GM21825 (cell line): ENCODE data around the gene CYB5R2.
"Not testable (repeated sequence)": the region's sequence is repeated elsewhere in the genome, so short reads cannot be mapped to it uniquely, and the experiment has no call there.

ENCODE experiments used
- ATAC-seq: cut with Tn5 transposase; IDR thresholded peaks from one replicate; pipeline ENCODE4 v1.9.1; 2021; ENCODE audit warnings: mild to moderate bottlenecking, moderate library complexity; ENCODE audit not compliant: unreplicated experiment

CYB5R2 gene

DNA sequence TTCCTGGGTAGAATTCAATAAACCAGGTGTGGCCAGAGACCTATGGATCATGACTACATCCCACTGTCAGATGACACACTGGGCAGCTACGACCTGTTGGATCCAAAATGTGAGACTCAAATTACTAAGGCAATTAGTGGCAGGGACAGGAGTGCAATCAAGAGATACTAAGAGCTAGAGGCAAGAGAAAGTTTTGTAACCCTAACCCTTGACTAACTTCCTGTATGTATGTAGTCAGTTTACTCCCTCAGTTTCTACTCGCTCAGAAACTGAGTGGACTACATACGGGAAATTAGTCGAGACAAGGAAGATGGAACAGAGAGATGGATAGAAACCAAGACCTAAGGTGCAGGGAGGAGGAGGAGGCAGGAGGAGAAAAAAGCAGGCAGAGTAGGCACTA, 2.7 kb downstream of the CYB5R2 start:
- ATAC-seq, result no peak

DNA sequence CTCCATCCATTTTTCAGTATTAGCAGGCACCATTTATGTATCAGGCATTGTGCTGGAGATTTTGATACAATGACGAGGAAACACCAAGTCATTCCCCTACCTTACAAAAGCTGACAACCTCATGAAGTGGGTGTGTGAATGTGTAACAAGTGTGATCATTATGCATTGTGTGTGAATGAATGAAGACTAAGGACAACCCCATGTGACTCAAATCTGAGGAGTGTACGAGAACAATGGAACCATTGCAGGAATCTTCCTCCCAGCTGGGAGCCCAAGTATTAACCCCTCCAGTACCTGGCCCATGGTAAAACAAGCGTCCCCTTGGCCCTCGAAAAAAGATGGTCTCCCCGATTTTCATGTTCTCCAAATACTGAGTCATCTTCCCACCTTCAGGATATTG, 4.4 kb downstream of the CYB5R2 start:
- no peak for ATAC-seq

DNA sequence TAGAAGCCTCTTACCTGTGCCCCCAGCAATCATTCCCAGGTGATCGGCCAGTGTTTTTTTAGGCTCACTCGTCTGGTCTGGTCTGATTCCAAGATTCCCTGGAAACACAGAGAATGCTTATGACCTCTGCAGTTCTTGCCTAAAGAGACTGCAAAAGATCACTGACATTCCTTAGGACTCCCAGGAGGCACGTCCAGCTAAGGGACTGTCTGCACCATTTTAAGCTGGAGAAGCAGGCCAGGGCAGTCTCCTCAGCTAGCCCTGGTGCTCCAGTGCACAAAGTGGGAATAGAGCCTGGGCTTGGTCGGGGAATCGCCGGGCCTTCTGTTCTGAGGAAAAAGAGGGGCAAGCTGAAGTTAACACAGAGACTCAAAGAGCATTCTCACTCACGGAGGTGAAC, 4.8 kb downstream of the CYB5R2 start:
- no peak for ATAC-seq

DNA sequence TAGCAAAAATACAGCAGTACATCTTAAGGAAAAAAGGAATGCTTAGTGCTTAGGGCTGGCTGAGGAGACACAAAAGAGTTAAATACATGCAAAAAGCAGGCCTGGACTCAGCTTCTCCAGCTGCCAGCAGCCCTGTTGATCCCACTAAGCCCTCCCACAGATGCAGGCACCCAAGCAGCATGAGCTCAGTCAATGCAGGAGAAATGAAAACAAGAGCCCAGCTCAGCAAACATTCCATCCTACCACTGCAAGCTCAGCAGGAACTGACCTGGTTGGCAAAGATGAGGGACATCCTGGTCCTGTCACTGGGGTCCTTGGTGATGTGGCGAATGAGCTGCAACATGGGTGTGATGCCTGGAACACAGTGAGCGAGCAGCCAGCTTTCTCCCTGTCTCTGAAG, 5.8 kb downstream of the CYB5R2 start:
- ATAC-seq, result no peak

DNA sequence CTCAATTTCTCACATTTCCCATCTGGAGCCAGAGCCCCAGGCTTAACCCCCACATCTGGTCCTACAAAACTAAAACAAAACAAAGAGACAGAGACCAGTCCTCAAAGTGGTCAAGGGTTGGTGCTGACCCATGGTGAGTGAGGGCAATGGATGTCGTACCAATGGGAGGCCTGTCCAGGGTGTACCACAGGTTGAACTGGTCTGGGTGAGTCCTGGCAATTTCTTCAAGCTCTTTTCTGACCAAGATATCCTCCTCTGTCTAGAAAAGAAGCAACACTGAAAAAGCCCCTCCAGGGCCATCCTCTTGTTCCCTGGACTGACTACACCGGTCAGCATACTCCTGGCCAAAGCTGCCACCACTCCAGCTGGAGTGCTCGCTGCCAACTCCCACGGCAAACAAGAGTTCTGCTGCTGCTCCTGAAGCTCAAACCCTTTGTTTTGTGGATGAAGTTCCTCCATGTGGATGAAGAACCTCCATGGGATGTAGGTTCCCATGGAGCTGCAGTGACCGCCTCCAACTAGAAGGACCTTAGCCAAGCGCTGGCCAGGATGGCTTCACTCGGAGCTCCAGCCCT, 6.9 kb downstream of the CYB5R2 start:
- ATAC-seq, result no peak

DNA sequence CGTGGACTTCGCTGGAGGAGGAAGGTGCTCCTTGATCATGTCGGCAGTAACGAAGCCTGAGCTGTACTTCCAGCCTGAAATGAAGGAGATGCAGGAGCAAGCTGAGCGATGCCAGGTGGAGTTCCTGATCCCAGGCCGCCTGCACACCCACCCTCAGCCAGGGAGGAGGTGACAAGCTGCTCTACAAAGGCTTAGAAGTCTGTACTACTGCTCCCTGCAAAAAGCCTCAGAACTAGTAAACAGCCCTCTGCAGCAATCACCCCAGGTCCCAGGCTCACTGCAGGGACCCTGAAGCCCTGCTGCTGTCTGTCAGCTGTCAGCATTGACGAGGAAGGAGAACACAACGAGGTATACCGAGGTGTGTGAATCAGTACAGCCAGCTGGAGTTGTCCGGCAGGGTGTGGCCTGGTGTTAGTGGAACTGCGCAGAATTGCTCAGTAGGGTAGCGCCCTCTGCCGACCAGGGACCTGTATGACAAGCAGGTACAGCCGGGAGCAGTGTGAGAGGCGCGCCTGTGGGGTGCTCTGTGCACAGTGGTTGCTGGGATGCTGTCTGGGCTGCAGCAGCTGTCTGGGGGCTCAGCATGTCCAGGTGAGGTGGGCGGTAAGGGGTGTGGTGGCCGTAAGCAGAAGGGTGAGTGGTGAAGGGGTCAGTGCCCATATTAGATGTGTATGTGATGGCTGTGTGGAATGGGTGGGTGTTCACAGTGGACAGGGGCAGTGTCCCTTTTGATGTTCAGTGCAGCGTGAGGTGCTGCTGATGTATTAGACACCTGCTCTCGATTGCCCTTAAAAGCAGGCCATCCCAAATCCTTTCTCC, 7.6 kb downstream of the CYB5R2 start:
- peak; percentile 96 for ATAC-seq

DNA sequence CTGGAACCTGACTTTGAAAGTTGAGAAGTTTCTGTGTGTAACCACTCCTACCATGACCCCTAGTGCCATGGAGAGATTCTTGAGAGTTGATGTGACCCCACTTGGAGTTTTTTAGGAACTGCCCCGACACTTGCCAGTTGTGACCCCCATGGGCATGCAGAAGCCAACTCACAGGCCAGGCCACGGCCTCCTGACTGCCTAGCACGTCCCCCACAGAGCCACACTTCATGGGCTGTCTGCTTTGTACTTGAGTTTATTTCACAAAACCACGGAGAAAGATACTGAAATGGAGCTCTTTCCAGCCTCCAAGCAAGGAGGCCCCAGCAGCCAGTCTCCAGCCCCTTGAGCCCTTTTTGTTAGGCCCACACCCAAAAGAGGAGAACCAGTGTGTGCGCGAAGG, 8.4 kb downstream of the CYB5R2 start:
- no peak for ATAC-seq

DNA sequence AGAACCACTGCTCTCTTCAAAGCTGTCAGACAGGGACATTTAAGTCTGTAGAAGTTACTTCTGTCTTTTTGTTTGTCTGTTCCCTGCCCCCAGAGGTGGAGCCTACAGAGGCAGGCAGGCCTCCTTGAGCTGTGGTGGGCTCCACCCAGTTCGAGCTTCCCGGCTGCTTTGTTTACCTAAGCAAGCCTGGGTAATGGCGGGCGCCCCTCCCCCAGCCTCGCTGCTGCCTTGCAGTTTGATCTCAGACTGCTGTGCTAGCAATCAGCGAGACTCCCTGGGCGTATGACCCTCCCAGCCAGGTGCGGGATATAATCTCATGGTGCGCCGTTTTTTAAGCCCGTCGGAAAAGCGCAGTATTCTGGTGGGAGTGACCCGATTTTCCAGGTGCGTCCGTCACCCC, 9.8 kb downstream of the CYB5R2 start:
- not testable (repeated sequence) for ATAC-seq

DNA sequence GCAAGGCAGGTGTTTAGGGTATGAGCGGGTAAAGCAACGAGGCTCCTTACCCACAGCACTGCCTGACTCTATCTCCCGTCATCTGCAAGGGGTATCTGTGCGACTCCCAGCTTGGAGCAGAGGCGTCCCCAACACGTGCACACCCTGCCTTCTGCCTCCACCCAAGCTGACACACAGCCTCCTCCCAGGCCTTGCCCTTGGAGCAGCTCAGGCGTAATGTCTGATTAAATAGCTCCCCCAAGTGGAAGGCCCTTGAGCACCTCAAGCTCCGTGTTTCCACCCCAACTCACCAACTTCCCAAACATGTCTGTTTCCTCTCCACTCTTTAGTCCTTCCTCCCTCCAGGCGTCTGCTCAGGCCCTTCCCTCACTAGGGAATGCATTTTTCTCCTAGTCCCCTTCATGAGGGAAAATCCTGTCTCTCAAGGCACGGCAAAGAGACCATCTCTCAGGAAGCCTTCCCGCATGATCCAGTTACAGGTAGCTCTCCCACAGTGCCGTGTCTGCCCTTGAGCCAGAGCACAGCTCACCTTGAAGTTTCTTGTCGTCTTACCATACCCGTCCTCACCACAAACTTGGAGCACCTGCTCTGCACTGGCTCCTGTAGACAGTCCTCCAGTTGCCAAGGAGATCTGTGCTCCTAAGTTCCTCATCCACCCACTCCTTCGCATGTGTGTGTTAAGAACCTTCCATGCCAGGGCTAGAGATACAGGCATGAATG, 15.8 kb downstream of the CYB5R2 start:
- no peak for ATAC-seq

DNA sequence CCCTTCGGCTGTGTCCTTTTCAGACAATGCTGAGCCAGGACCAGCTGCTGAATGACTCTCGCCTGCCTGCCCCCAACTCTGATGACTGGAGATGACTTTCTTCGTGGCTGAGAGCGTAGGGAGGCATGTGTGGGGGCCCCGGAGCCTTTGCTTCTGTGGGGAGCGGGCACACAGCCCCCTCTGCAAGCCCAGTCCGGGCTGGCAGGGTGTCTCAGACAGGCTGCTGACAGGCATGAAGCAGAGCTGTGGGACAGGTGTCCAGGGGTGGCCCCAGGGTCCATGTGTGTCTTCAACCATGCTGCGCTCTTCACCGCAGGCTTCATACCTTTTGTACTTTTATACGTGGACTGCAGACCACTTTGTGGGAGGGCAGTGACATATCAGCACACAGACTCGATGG, 16.6 kb downstream of the CYB5R2 start:
- ATAC-seq, result no peak

DNA sequence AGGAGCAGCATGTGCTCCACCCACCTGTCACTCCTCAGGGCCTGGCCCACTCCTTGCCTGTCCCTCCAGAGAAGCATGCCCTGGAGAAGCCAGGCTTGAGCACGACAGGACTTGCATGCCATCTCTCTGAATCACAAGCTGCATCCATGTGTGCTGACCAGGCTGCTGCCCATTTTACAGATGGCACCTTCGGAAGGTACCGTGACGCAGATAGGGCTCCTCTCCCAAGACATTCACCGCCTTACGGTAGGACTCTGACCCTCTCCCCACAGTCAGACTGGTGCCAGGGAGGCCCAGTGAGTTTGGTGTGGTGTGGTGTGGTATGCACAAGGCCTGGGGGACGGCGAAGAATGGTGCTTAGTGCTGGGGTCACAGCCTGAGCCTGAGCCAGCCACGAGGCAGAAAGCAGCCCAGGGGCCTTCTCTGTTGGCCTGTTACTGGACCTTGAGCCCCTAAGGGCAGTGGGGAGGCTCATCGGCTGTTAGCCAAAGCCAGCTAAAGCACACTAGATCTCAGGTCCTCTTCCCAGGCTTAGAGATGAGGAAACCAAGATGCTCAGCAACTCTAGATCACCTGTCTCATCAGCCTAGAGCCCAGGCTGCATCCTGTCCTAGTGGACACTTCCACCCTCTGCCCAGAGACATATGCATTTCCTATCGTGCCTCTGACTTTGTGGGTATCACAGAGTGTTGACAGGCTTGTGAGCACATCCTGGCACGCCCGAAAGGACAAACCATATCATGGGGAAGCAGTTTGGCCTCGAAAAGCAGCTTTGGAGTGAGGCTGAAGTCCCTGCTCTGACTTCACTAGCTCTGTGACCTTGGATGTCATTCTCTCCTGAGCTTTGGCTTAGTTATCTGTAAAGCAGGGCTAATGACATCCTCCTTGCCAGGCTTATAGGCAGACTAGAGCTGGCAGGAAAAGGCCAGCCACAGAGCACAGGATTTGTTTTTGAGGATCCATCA, 17.8 kb downstream of the CYB5R2 start:
- ATAC-seq, result no peak

DNA sequence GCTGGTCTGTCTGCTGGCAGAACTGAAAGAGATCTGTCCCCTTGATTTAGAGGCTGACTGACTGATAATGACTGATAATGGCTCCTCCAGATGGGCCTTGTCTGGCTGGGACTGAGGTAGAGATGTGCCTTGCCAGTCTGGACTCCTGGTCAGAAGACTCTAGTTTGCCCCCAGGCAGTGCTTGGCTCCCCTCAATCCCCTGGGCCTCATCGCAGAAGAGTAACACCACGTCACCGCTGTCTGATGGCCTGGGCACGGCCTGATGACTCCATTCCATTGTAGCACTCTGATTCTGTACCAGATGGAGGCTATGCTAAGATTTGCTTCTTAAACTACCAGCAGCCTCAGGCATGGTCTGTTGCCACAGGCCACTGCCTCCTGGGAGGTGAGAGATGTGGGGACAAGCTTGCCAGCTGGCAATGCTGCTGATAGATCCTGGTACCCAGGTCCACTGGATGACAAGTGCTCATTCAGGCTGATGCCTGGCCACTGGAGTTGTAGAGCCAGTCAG, 19.1 kb downstream of the CYB5R2 start:
- ATAC-seq, result no peak

DNA sequence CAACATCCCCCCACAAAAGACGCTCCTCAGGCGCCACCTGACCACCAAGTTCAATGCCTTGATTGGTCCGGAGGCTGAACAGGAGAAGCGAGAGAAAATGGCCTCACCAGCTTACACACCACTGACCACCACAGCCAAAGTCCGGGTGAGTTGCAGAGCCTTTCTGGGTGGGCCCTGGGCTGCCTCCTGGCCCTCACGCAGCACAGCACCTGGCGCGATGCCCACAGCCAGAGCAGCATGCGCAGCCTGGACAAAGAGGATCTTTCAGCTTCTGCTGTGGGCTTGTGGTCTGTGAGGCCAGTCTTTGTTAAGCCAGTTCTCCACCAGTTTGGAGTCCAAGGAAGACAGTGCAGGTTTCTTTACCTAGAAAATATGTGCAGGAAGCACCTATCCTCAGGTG, 21.6 kb downstream of the CYB5R2 start:
- ATAC-seq, result no peak

DNA sequence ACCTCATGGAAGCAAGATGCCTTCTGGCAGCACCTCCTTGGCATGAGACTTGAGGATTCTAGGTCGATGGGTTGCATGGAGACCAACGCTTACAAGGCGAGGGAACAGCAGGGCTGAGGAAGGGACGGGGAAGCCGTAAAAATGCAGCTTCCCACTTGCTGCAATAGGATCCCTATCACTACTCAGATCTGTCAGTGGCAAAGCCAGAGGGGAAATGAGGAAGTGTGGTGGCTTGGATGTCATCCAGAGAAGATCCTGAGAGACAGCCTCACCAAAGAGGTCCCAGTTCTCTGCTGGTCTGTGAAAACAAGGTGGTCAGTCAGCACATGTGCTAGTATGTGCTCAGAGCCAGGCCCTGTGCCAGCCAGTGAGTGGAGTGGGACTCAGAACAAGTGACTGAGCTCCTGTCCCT, 22.2 kb downstream of the CYB5R2 start:
- no peak for ATAC-seq

DNA sequence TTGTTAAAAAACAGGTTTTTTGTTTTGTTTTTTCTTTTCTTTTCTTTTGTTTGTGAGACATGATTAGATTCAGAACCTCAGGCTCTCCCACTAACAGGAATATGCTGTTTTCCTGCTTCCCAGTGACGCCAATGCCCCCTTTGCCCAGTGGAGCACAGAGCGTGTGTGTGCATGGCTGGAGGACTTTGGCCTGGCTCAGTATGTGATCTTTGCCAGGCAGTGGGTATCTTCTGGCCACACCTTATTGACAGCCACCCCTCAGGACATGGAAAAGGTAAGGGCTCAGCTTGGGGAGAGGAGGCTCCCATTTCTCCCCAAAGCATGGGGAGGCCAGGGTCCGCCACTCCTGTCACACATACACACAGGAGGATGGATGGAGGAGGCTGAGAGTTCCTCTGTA, 25.0 kb downstream of the CYB5R2 start:
- no peak for ATAC-seq

DNA sequence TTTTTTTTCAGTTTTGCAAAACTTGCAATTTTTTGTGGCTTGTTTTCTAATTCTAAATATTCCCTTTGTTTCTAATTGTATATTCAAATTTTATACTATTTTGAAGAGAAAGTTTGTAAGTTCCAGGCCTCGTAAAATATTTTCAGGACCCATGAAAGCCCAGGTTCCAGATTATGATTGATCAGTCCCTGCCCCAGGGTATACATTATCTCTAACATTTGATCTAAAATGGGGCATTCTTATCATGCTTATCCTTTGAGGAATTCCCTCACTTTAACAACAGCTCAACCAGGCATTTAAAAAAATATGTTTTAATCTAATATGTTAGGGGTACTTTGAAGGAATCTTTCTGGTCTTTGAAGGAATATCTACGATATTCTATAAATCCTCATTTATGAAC, 26.4 kb downstream of the CYB5R2 start:
- no peak for ATAC-seq

DNA sequence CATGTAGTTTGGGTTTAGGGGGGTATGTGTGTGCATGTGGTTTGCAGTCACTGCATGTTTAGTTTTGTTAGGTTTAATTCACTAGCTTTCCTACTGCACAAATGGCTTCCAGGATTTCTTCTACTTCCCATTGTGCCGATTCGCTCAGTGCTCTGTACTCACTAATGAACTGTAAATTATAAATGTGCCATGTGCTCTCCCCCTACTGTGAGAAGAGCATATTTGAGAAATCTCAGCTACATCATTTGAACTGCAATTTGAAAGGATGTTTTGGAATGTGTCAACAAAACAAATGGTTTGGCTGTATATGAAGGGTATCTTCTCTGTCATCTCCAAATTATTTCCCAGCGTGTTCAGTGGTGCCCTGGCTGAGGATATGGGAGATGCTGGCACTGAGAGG, 28.1 kb downstream of the CYB5R2 start:
- ATAC-seq, result no peak

DNA sequence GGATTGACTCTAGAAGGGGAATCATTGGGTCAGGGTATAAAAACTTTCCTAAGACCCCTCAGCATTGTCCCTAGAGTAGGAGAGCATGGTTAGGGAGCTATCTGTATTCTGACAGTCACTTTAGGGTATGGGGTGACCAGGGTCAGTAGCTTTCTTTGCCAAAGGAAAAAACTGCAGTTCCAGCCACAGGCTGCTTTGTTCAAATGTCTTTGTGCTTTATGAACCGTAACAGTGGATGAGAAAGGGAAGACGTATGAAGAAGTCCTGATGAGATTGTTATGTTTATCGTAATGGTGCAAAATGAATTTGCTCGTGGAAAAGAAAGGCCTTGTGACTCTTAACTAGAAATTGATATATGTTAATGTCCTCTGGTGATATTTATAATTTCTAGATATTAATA, 30.0 kb downstream of the CYB5R2 start:
- no peak for ATAC-seq

DNA sequence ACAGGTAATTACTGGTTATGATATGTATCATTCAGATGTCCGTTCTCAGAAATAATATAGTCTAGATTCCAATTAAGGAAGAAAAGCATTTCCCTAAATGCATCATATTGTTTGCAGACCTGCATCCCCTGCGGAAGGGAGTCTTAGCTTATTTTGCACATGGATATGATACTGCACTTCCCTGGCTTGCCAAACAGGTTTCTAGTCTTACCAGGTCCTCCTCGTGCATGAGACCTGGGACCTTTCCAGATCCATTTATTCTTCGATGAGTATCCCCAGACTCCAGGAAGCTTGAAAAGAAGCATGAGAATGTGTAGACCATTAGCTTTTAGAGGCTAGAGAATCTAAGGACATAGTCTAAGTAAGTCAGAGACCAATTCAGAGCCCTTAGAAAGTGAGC, 30.6 kb downstream of the CYB5R2 start:
- no peak for ATAC-seq

DNA sequence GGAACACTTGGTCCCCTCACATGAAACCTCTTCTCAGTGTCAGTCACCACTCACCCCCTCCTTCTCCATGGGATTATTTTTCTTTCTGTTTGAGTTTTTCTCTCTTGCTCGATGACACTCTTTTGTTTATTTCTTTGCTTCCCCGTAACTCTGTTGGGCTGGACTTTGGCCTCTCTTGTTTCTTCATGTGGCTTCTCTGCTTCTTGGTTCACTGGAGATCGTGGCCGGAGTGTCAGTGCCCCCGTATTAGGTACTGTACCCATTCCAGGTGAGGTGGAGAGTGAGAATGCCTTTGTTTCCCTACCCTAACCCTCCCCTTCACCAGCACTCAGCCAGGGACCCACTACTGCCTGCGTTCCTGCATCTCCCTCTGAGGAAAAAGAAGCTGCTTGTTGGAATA, 32.5 kb downstream of the CYB5R2 start:
- no peak for ATAC-seq

DNA sequence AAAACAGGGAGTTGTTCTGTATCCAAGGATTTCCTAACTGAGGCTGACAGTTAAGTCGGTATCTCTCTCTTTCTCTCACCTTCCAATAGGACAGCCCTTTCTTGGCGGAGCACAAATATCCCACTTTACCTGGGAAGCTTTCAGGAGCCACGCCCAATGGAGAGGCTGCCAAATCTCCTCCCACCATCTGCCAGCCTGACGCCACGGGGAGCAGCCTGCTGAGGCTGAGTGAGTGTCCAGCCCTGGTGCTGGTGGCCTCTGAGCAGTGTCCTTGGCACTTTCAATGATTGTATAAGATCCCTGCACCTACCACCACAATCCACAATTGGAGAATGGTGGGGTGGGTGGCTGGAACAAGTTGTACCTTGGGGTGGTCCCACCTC, 33.7 kb downstream of the CYB5R2 start:
- no peak for ATAC-seq
